Measurements from ENCODE around the gene CNIH4. TPM values are rescaled to one million over a fixed set of nuclear protein-coding genes. Genes with fewer than 3 reads are reported as not detected.
"Not testable (repeated sequence)": the region's sequence is repeated elsewhere in the genome, so short reads cannot be mapped to it uniquely, and the experiment has no call there.

Gene CNIH4
- total RNA-seq, 3 donors from 2014 or later, result 53.3 to 60.5 (median 54.7) TPM

DNA sequence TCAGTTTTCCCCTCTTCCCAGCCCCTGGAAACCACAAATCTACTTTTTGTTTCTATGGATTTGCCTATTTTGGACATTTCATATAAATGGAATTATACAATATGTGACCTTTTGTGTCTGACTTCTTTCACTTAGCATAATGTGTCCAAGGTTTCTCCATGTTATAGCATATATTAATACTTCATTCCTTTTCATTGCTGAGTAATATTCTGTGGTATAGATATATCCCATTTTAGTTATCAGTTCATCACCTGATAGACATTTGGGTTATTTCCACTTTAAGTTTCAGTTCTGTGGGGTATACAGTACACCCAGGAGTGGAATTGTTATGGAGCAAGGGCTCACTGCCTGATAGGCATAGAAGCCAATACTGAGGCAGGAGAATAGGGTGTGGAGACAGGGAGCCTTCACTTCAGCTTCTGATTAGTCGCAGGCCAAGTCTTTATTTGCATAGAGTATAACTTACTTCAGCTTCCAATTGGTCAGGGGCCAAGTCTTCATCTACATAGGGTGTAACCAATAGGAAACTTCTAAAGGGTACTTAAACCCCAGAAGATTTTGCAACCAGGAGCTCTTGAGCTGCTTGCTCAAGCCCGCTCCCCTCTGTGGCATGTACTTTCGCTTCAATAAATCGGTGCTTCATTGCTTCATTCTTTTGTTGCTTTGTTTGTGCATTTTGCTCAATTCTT is 18.4 kb upstream of the CNIH4 start:
- no peak for DNase-seq
- Histone ChIP-seq H3K36me3 (ENCODE audit: low read depth) (no peaks in the 10 kb centered on the region), H3K4me1 (ENCODE audit: low read depth) (no peaks in the 10 kb centered on the region), H3K9me3 (peaks cover 2% of the 10 kb centered on the region), H3K4me3 (no peak overlapping the region)
- ATAC-seq, result peak; percentile 57
- TF ChIP-seq, protein P1, sequence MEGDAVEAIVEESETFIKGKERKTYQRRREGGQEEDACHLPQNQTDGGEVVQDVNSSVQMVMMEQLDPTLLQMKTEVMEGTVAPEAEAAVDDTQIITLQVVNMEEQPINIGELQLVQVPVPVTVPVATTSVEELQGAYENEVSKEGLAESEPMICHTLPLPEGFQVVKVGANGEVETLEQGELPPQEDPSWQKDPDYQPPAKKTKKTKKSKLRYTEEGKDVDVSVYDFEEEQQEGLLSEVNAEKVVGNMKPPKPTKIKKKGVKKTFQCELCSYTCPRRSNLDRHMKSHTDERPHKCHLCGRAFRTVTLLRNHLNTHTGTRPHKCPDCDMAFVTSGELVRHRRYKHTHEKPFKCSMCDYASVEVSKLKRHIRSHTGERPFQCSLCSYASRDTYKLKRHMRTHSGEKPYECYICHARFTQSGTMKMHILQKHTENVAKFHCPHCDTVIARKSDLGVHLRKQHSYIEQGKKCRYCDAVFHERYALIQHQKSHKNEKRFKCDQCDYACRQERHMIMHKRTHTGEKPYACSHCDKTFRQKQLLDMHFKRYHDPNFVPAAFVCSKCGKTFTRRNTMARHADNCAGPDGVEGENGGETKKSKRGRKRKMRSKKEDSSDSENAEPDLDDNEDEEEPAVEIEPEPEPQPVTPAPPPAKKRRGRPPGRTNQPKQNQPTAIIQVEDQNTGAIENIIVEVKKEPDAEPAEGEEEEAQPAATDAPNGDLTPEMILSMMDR (IDR thresholded peaks at IDR 0.05), result no peak
- intact Hi-C loops (cut with DNase I, micrococcal nuclease), result loop anchor here in 1 of 2 donors (10.0 kb wide), 1 partner anchor 83 kb away; no protein-coding TSS in a partner anchor

GRCh38 chr1:224339442-224340033 is 17.1 kb upstream of the CNIH4 start:
- intact Hi-C loops (cut with DNase I, micrococcal nuclease), result loop anchor here in 1 of 2 donors (10.0 kb wide), 1 partner anchor 85 kb away; no protein-coding TSS in a partner anchor
- Histone ChIP-seq H3K4me1 (ENCODE audit: low read depth) (no peaks in the 10 kb centered on the region), H3K4me3 (no peak overlapping the region), H3K9me3 (peaks cover 14% of the 10 kb centered on the region), H3K36me3 (ENCODE audit: low read depth) (no peaks in the 10 kb centered on the region)
- ATAC-seq (no peak), DNase-seq (no peak)
- TF ChIP-seq, protein P1 (IDR thresholded peaks at IDR 0.05), result no peak

- DNase-seq (peak; percentile 20 to 65 (median 49)), ATAC-seq (peak; percentile 77)
- H3K9me3 ChIP-seq, result peaks cover 14% of the 10 kb centered on the region
- H3K4me3 ChIP-seq; intact Hi-C loops (cut with DNase I, micrococcal nuclease); H3K4me1 ChIP-seq (ENCODE audit: low read depth); H3K36me3 ChIP-seq (ENCODE audit: low read depth): not testable (repeated sequence)
These were observed 16.0 kb upstream of the CNIH4 start for GRCh38 chr1:224340453-224341384.

DNA sequence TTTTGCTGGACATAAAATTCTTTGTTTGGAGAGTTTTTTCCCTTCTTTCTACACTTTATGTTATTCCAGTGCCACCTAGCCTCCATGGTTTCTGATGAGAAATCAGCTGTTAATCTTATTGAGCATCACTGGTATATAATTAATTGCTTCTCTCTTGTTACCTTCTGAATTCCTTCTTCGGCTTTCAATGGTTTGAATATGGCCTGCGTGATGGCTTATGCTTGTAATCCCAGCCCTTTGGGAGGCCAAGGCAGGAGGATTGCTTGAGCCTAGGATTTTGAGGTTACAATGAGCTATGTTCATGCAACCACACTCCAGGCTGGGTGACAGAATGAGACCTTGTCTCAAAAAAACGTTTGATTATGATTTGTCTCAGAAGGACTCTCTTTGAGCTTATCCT is 13.0 kb upstream of the CNIH4 start:
- Histone ChIP-seq H3K4me3 (no peak overlapping the region), H3K36me3 (ENCODE audit: low read depth) (no peaks in the 10 kb centered on the region), H3K9me3 (peaks cover 14% of the 10 kb centered on the region), H3K4me1 (ENCODE audit: low read depth) (no peaks in the 10 kb centered on the region)
- TF ChIP-seq, protein P1 (IDR thresholded peaks at IDR 0.05), result no peak
- intact Hi-C loops (cut with DNase I, micrococcal nuclease), result no loop called here
- no peak for DNase-seq
- no peak for ATAC-seq

GRCh38 chr1:224348137-224348536 is 8.5 kb upstream of the CNIH4 start:
- ATAC-seq, result no peak
- no peaks in the 10 kb centered on the region for H3K4me1 ChIP-seq (ENCODE audit: low read depth)
- intact Hi-C loops (cut with DNase I, micrococcal nuclease), result no loop called here
- no peak overlapping the region for H3K4me3 ChIP-seq
- TF ChIP-seq, protein P1 (IDR thresholded peaks at IDR 0.05), result no peak
- no peak for DNase-seq
- no peaks in the 10 kb centered on the region for H3K36me3 ChIP-seq (ENCODE audit: low read depth)
- peaks cover 14% of the 10 kb centered on the region for H3K9me3 ChIP-seq

GRCh38 chr1:224349716-224350115 is 7.0 kb upstream of the CNIH4 start:
- H3K9me3 ChIP-seq; H3K4me1 ChIP-seq (ENCODE audit: low read depth); DNase-seq; H3K4me3 ChIP-seq; H3K36me3 ChIP-seq (ENCODE audit: low read depth); ATAC-seq; intact Hi-C loops (cut with DNase I, micrococcal nuclease): not testable (repeated sequence)

DNA sequence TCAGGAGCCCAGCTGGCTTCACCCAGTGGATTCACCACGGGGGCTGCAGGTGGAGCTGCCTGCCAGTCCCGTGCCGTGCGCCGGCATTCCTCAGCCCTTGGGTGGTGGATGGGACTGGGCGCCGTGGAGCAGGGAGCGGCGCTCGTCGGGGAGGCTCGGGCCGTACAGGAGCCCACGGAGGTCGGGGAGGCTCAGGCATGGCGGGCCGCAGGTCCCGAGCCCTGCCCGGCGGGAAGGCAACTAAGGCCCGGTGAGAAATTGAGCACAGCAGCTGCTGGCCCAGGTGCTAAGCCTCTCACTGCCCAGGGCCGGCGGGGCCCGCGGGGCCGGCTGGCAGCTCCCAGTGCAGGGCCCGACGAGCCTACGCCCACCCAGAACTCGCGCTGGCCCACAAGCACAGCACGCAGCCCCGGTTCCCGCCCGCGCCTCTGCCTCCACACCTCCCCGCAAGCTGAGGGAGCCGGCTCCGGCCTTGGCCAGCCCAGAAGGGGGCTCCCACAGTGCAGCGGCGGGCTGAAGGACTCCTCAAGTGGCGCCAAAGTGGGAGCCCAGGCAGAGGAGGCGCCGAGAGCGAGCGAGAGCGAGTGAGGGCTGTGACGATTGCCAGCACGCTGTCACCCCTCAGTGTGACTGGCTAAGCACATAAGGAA is 4.1 kb upstream of the CNIH4 start:
- H3K36me3 ChIP-seq (ENCODE audit: low read depth); H3K9me3 ChIP-seq; intact Hi-C loops (cut with DNase I, micrococcal nuclease); ATAC-seq; DNase-seq; H3K4me3 ChIP-seq; H3K4me1 ChIP-seq (ENCODE audit: low read depth): not testable (repeated sequence)
